NOMO-1 treated with dmso at 0.1 percent for 144 hours (cell line): ENCODE measurements around the gene VGLL1.

Experiments used
- DNase-seq: peaks from one replicate; lab custom pipeline; 2025; ENCODE audit not compliant: unreplicated experiment; lab: John Stamatoyannopoulos, UW

Gene VGLL1

DNA sequence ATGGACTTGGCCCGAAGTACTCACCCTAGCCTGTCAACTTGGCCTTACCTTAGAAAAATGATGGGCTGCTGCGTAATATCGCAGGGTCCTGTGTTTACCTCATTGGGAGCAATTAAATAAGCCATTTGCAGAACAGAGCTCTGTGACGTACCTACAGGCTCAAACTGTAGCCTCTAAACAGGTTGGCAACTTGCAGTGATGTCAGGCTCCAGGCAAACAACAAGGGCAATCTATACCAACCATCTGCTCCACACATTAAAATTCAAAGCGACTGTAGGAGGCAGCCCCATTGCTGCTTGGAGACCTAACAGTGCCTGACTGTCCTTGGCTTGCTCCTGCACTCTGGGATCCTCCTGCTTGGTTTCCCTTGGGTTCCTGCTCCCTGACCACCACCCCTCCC lies 17.2 kb downstream of the VGLL1 start:
- no peak for DNase-seq

DNA sequence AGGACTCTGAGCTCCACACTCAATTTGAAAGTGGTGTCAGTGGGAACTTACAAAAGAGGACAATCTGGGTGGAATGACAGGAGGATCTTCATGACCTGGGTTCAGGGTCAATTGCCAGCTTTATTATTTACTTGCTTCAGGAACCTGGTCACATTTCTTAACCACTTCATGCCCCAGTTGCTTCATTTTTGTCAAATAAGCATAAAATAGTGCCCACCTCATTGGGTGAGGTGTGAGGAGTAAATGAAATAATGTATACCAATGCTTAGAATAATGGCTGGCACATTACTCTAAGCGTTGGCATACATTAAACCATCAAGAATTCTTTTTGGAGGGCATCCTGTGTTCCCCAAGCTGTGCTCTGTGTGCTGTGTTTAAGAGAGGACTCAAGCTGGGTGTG lies 19.4 kb downstream of the VGLL1 start:
- DNase-seq: no peak

- no peak for DNase-seq
These were observed 23.7 kb downstream of the VGLL1 start for GRCh38 chrX:136555694-136556093.

DNA sequence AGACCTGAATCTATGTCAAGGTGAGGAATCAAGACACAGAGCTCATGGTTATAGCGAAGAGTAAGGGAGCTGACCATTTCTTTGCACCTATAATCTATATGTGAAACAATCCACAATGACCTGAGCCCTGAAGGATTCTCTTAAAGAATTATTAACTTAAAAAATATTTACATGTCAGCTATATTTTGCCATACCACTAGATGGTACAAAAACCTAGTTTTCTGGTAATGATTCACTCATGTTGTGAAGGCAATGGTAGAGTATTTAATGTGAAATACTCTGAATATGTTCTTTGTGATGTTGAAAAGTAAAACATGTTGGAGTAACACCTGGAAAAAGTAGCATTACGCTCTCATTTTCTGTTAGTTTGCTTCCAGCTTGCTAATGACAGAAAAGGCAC lies 40.0 kb downstream of the VGLL1 start:
- DNase-seq: no peak

DNA sequence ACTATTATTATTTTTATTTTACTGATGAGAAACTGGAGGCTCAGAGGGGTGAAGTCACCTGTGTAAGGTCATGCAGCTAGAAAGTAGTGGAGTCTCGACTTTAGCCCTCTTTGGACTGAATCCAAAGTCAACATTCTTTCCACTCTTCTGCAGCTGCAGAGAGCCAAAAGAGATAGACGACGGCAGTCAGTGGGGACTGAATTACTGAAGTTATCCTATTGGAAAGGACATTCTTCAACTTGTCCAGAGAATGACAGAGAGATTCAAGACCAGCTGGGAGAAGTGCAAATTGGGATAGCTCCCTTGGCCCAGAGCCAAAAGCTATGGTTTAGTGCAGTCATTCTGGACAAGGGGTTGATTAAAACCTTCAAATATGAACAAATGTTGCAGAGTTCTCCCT lies 42.5 kb downstream of the VGLL1 start:
- DNase-seq: no peak

GRCh38 chrX:136577552-136577951 lies 45.5 kb downstream of the VGLL1 start:
- peak; percentile 13 for DNase-seq

DNA sequence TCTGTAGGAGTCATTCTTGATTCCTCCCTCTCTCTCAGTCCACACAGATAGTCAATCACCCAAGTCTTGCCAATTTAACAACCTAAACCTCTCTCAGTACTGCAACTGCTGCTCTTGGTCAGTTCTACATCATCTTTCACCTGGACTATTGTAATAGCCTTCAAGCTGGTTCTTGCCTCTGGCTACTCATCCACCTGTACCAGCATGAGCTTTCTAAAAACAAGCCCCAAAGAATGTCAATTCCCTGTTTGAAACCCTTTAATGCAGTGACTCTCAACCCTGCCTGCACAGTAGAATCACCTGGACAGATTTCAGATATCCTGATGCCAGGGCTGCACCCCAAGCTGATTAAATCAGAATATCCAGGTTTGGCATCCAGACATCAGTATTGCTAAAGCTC lies 48.3 kb downstream of the VGLL1 start:
- no peak for DNase-seq

- DNase-seq: no peak
These were observed 50.6 kb downstream of the VGLL1 start for GRCh38 chrX:136582624-136583023.

GRCh38 chrX:136584545-136584944 lies 52.5 kb downstream of the VGLL1 start:
- no peak for DNase-seq

DNA sequence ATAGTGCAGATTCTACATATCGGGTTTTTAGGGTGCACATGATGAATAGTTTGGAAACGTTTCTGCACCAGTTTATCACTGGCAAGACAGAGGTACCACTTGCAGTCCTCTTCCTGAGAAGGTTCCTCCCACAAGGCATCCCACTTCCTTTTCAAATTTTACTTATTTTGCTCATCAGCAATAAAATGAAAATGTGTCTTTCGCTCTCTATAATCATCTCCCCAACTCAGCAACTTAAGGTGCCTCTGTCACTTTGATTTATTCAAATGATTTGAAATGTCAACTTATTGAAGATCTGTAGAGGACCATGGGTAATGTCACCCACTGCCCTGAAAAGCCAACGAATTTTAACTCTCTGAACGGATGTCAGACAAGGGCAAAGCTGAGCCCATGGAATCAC lies 53.2 kb downstream of the VGLL1 start:
- no peak for DNase-seq

DNA sequence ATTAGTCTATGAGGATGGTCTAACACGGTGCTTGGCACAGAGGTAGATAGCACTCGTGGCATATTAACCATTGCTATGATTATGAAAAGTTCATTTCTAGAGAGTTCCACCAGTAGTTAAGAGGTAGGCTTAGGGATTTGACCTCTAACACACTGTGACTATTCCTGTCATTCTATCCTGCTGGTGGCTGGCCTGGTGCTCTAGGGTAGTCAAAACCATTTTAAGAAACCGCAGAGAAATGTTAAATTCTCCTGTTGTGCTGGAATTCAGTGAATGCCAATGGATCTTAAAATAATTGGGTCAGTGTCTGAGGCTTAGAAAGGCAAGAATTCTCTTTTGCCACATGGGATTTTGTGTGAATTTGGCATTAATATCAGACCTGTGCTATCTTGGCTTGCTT lies 53.9 kb downstream of the VGLL1 start:
- DNase-seq: no peak

DNA sequence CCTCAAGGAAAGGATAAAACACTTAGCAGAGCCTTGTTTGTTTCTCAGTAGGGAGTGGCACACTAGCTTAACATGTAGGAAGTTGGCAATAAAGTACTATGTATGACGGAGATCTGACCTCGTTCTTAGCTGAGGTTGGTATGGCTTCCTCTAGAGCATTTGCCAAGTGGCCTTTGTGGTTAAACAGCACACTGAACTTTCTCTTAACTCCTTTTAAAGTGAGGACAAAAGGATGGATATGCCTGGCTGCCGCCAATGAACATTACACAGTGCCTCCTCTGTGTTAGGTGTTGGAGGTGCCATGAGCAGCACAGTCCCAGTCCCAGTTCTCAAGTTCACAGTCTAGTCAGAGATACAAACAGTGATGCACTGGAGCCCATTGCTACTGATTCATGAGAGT lies 54.4 kb downstream of the VGLL1 start:
- DNase-seq: no peak

DNA sequence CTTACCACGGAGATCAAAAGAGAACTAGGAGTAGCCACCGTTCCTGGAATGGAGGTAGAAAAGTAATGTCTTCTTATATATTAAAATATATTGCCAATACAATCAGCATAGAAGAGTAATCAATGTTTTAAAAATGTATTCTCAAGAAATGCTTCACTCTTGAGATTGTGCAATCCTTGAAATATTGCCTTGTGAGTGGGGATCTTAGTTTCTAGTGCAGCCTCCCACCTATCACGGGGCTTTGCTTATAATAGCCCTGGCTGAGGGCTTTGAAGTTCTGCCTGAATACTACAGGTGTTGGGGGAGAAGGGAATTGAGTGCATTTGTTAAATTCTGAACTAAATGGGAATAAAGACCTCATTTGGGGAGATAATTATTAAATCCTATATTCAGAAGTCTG lies 55.5 kb downstream of the VGLL1 start:
- DNase-seq: no peak

GRCh38 chrX:136588036-136588435 lies 56.0 kb downstream of the VGLL1 start:
- DNase-seq: no peak

- DNase-seq: no peak
These were observed 58.0 kb downstream of the VGLL1 start for GRCh38 chrX:136589966-136590365.

- DNase-seq: no peak
These were observed 65.3 kb downstream of the VGLL1 start for GRCh38 chrX:136597356-136597755.

DNA sequence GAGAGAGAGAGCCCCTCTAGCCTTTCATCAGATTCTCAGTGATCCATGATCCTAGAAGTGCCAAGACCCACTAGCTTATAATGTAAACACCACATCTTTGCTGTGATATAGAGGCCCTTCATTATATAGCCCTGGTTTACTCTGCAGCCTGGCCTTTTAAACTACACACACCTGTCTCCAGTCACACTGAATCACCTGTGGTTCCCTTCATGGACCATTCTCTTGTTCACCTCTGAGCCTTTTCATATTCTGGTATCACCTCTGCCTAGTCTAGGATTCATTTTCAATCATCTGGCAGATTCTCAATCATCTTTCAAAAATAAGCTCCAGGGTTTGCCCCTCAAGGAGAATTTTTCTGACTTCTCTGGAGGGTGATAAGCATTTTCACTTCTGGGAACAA lies 65.9 kb downstream of the VGLL1 start:
- no peak for DNase-seq

GRCh38 chrX:136598631-136599030 lies 66.6 kb downstream of the VGLL1 start:
- DNase-seq: no peak

DNA sequence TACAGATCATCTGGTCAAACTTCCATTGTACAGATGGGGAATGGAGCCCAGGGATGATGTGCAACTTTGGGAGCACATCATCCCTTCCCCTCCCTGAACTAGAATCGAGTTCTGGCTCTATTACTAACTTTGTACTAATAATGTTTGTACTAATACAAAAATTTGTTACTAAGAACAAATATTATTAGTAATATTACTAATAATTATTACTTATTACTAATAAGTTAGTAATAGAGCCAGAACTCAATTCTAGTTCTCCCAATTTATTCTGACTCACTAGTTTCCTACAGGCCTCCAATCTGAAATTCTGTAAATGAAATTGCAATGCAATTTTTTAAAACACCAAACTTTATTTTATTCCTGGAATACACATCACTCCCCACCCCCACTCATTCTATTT lies 68.0 kb downstream of the VGLL1 start:
- DNase-seq: no peak
